Measurements from ENCODE around the gene HSD11B2. TPM values are rescaled to one million over a fixed set of nuclear protein-coding genes. Genes with fewer than 3 reads are reported as not detected.

Gene HSD11B2
- total and polyA plus RNA-seq, 10 of the 15 experiments (the other 5 are each of a cell fraction or from before 2014, with no cell fraction given) = 0.09 to 0.34 (median 0.21) TPM; not detected in 2

DNA sequence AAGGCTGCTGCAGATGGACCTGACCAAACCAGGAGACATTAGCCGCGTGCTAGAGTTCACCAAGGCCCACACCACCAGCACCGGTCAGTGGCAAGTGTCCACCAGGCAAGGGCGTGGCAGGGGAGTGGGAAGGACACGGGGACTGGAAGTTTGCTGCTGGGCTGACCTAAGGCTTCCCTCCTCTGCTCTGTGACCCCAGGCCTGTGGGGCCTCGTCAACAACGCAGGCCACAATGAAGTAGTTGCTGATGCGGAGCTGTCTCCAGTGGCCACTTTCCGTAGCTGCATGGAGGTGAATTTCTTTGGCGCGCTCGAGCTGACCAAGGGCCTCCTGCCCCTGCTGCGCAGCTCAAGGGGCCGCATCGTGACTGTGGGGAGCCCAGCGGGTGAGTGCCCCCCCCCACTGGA lies 4.8 kb downstream of the HSD11B2 start:
- H3K4me3 ChIP-seq = no peak overlapping the region
- FAIRE-seq (no peak), ATAC-seq (no peak), DNase-seq (ENCODE audit: low read depth, low spot score) (no peak)
- 95% methylated on average over 16 of the region's 16 CpGs for WGBS (ENCODE audit: insufficient coverage, insufficient replicate concordance, low lambda C conversion rate, missing lambda C conversion rate)
- H3K4me2 ChIP-seq (ENCODE audit: control insufficient read depth, insufficient read depth) = no peak overlapping the region
- H3K9me3 ChIP-seq (replicated peaks; ENCODE audit: control insufficient read depth, insufficient read depth, low read length) = no peaks in the 10 kb centered on the region
- intact Hi-C loops (cut with micrococcal nuclease; ENCODE audit: unreplicated experiment) (no loop called here), in situ Hi-C loops (cut with MboI) (no loop called here)
- no peaks in the 10 kb centered on the region for H4K20me1 ChIP-seq (ENCODE audit: control insufficient read depth, insufficient read depth)
- no peak overlapping the region for H3K27ac ChIP-seq (ENCODE audit: control insufficient read depth, insufficient read depth)
- TF ChIP-seq YY1 (IDR thresholded peaks at IDR 0.05; ENCODE audit: low read depth, low read length) (no peak), POLR2A (IDR thresholded peaks at IDR 0.05; ENCODE audit: low read depth, low read length) (peak; percentile 43; the same call in 1 of the 2 replicates), RCOR1 (conservative IDR thresholded peaks at IDR 0.05; ENCODE audit: low read depth, low read length) (no peak), RFX5 (IDR thresholded peaks at IDR 0.05; ENCODE audit: low read depth, low read length) (no peak)
- POLR2A ChIA-PET = interaction anchor here (0.7 kb wide), 1 partner anchor 351 kb away, joined by 6 read pairs; no protein-coding TSS in a partner anchor
- CTCF ChIA-PET = interaction anchor here (2.0 kb wide), 1 partner anchor 8 kb away, joined by 10 read pairs; no protein-coding TSS in a partner anchor
- H3K36me3 ChIP-seq (ENCODE audit: control insufficient read depth in 2 of 2, insufficient read depth in 2 of 2, low read length in 1 of 2) = peaks cover 0 to 8% of the 10 kb centered on the region in 2 experiments; a peak in 3 of 4 replicates
- SMC1A ChIA-PET (ENCODE audit: uncharacterized antibody, unreplicated experiment) = interaction anchor here (1.2 kb wide), 1 partner anchor 16 kb away, joined by 4 read pairs; no protein-coding TSS in a partner anchor
- H3K27me3 ChIP-seq (replicated peaks in 1 of 2; ENCODE audit: control insufficient read depth in 2 of 2, insufficient read depth in 2 of 2, low read length in 1 of 2) = peaks cover 0 to 5% of the 10 kb centered on the region in 2 experiments; a peak in 2 of 4 replicates
- H2AFZ ChIP-seq (ENCODE audit: control insufficient read depth, low read depth, low read length) = no peak overlapping the region
- no peak overlapping the region for H3K9ac ChIP-seq (ENCODE audit: control insufficient read depth, insufficient read depth, low read length)
- peaks cover 25% of the 10 kb centered on the region for H3K4me1 ChIP-seq (ENCODE audit: control insufficient read depth, insufficient read depth, low read length)
- BruUV-seq (replicated peaks) = no TSS peak
- no peaks in the 10 kb centered on the region for H3K79me2 ChIP-seq (ENCODE audit: control insufficient read depth, insufficient read depth, low read length)
- RAD21 ChIA-PET (ENCODE audit: unreplicated experiment) = interaction anchor here (1.2 kb wide), 1 partner anchor 10 kb away, joined by 4 read pairs; no protein-coding TSS in a partner anchor

- no peak overlapping the region for H3K27ac ChIP-seq (ENCODE audit: control insufficient read depth, insufficient read depth)
- H3K4me1 ChIP-seq (ENCODE audit: control insufficient read depth, insufficient read depth, low read length) = peaks cover 21% of the 10 kb centered on the region
- H4K20me1 ChIP-seq (ENCODE audit: control insufficient read depth, insufficient read depth) = no peaks in the 10 kb centered on the region
- peaks cover 0 to 1% of the 10 kb centered on the region in 2 experiments; a peak in 2 of 4 replicates for H3K27me3 ChIP-seq (replicated peaks in 1 of 2; ENCODE audit: control insufficient read depth in 2 of 2, insufficient read depth in 2 of 2, low read length in 1 of 2)
- no peaks in the 10 kb centered on the region for H3K9me3 ChIP-seq (replicated peaks; ENCODE audit: control insufficient read depth, insufficient read depth, low read length)
- 94% methylated on average over 23 of the region's 23 CpGs for WGBS (ENCODE audit: insufficient coverage, insufficient replicate concordance, low lambda C conversion rate, missing lambda C conversion rate)
- no peaks in the 10 kb centered on the region for H3K79me2 ChIP-seq (ENCODE audit: control insufficient read depth, insufficient read depth, low read length)
- in situ Hi-C loops (cut with MboI) = no loop called here
- FAIRE-seq = no peak
- no peak overlapping the region for H3K4me3 ChIP-seq
- no peak for ATAC-seq
- peaks cover 0 to 9% of the 10 kb centered on the region in 2 experiments; a peak in 3 of 4 replicates for H3K36me3 ChIP-seq (ENCODE audit: control insufficient read depth in 2 of 2, insufficient read depth in 2 of 2, low read length in 1 of 2)
- BruUV-seq (replicated peaks) = no TSS peak
- CTCF ChIA-PET = interaction anchor here (0.6 to 2.0 kb wide), 2 partner anchors 9 to 716 kb away, joined by 3 to 10 read pairs; no protein-coding TSS in a partner anchor
- SMC1A ChIA-PET (ENCODE audit: uncharacterized antibody, unreplicated experiment) = interaction anchor here (0.6 kb wide), 1 partner anchor 400 kb away, joined by 3 read pairs; no protein-coding TSS in a partner anchor
- H3K9ac ChIP-seq (ENCODE audit: control insufficient read depth, insufficient read depth, low read length) = no peak overlapping the region
- DNase-seq (ENCODE audit: low read depth, low spot score) = no peak
- no peak overlapping the region for H2AFZ ChIP-seq (ENCODE audit: control insufficient read depth, low read depth, low read length)
- no peak overlapping the region for H3K4me2 ChIP-seq (ENCODE audit: control insufficient read depth, insufficient read depth)
- RAD21 ChIA-PET (ENCODE audit: unreplicated experiment) = interaction anchor here (1.4 kb wide), 1 partner anchor 9 kb away, joined by 4 read pairs; no protein-coding TSS in a partner anchor
- POLR2A ChIA-PET = no interaction called here
- TF ChIP-seq NRF1 (conservative IDR thresholded peaks at IDR 0.05; ENCODE audit: low read depth, low read length) = no peak
- TF ChIP-seq, protein P1, sequence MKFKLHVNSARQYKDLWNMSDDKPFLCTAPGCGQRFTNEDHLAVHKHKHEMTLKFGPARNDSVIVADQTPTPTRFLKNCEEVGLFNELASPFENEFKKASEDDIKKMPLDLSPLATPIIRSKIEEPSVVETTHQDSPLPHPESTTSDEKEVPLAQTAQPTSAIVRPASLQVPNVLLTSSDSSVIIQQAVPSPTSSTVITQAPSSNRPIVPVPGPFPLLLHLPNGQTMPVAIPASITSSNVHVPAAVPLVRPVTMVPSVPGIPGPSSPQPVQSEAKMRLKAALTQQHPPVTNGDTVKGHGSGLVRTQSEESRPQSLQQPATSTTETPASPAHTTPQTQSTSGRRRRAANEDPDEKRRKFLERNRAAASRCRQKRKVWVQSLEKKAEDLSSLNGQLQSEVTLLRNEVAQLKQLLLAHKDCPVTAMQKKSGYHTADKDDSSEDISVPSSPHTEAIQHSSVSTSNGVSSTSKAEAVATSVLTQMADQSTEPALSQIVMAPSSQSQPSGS (IDR thresholded peaks at IDR 0.05; ENCODE audit: low read length) = no peak
- no peak for TF ChIP-seq ATF3 (IDR thresholded peaks at IDR 0.05; ENCODE audit: borderline replicate concordance, extremely low read depth, low read depth, low read length)
- no peak for TF ChIP-seq SRF (IDR thresholded peaks at IDR 0.05; ENCODE audit: low read depth in 2 of 2, low read length in 2 of 2)
- no peak for TF ChIP-seq IKZF2 (IDR thresholded peaks at IDR 0.05)
- no peak for TF ChIP-seq KDM1A (IDR thresholded peaks at IDR 0.05; ENCODE audit: borderline replicate concordance)
- no peak for TF ChIP-seq RAD21 (IDR thresholded peaks at IDR 0.05; ENCODE audit: insufficient read depth, low read depth, low read length)
- no peak for TF ChIP-seq YY1 (IDR thresholded peaks at IDR 0.05; ENCODE audit: low read depth, low read length)
- intact Hi-C loops (cut with micrococcal nuclease; ENCODE audit: unreplicated experiment) = no loop called here
Observed at GRCh38 chr16:67436640-67437193, 5.8 kb downstream of the HSD11B2 start.
